PFSK-1 (cell line): ENCODE data around the gene RECQL.

Source experiments
- FOXP2 ChIP-seq: optimal IDR thresholded peaks from 2 replicates; pipeline ENCODE3; 2011; ENCODE audit warnings: borderline replicate concordance, control low read depth, inconsistent platforms; ENCODE audit not compliant: insufficient read depth; ENCODE audit errors: extremely low read length, extremely low read depth
- POLR2AphosphoS5 ChIP-seq: IDR thresholded peaks from 2 replicates; pipeline ENCODE4 v1.6.1; 2012; ENCODE audit warnings: low read depth, mild to moderate bottlenecking, control low read depth, low read length, moderate library complexity
- SIN3A ChIP-seq: IDR thresholded peaks from 2 replicates; pipeline ENCODE4 v1.6.1; 2012; ENCODE audit warnings: mild to moderate bottlenecking, low read length, moderate library complexity, borderline replicate concordance; ENCODE audit not compliant: insufficient read depth
- TAF1 ChIP-seq: IDR thresholded peaks from 2 replicates; pipeline ENCODE4 v1.6.1; 2012; ENCODE audit warnings: low read length, control low read depth, borderline replicate concordance; ENCODE audit not compliant: insufficient read depth
- TF ChIP-seq, protein P1 (sequence below), 2 experiments: IDR thresholded peaks; 2 replicates each; pipeline versions ENCODE4 v1.6.1 to v1.8.0; 2011 to 2012; ENCODE audit warnings: low read depth in 2 of 2, low read length in 2 of 2, control low read depth in 1 of 2, inconsistent platforms in 1 of 2, mild to moderate bottlenecking in 1 of 2, moderate library complexity in 1 of 2; ENCODE audit not compliant: insufficient read depth in 1 of 2

The RECQL gene

DNA sequence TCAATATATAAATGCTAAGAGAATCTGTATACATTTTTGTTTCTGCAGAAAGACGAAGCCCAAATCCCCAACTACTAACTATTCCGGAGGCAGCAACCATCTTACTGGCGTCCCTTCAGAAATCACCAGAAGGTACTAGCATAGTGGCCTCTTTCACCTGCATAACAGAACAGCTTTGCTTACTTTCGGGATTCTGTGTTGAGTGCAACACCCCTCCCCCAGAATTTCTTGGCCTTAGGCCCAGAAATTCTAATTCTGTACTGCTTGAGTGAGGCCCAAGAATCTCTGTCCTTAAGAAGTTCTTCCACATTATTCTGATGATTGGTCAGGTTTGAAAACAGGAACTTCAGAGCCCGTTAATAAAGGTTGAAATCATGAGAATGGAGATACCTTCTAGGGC, 27.5 kb upstream of the RECQL start:
- no peak for TF ChIP-seq FOXP2
- no peak for TF ChIP-seq TAF1
- TF ChIP-seq, protein P1, sequence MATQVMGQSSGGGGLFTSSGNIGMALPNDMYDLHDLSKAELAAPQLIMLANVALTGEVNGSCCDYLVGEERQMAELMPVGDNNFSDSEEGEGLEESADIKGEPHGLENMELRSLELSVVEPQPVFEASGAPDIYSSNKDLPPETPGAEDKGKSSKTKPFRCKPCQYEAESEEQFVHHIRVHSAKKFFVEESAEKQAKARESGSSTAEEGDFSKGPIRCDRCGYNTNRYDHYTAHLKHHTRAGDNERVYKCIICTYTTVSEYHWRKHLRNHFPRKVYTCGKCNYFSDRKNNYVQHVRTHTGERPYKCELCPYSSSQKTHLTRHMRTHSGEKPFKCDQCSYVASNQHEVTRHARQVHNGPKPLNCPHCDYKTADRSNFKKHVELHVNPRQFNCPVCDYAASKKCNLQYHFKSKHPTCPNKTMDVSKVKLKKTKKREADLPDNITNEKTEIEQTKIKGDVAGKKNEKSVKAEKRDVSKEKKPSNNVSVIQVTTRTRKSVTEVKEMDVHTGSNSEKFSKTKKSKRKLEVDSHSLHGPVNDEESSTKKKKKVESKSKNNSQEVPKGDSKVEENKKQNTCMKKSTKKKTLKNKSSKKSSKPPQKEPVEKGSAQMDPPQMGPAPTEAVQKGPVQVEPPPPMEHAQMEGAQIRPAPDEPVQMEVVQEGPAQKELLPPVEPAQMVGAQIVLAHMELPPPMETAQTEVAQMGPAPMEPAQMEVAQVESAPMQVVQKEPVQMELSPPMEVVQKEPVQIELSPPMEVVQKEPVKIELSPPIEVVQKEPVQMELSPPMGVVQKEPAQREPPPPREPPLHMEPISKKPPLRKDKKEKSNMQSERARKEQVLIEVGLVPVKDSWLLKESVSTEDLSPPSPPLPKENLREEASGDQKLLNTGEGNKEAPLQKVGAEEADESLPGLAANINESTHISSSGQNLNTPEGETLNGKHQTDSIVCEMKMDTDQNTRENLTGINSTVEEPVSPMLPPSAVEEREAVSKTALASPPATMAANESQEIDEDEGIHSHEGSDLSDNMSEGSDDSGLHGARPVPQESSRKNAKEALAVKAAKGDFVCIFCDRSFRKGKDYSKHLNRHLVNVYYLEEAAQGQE (IDR thresholded peaks at IDR 0.05; ENCODE audit: insufficient read depth in 1 of 2, low read depth in 2 of 2, low read length in 2 of 2) = no peak
- no peak for TF ChIP-seq POLR2AphosphoS5
- TF ChIP-seq SIN3A = no peak

DNA sequence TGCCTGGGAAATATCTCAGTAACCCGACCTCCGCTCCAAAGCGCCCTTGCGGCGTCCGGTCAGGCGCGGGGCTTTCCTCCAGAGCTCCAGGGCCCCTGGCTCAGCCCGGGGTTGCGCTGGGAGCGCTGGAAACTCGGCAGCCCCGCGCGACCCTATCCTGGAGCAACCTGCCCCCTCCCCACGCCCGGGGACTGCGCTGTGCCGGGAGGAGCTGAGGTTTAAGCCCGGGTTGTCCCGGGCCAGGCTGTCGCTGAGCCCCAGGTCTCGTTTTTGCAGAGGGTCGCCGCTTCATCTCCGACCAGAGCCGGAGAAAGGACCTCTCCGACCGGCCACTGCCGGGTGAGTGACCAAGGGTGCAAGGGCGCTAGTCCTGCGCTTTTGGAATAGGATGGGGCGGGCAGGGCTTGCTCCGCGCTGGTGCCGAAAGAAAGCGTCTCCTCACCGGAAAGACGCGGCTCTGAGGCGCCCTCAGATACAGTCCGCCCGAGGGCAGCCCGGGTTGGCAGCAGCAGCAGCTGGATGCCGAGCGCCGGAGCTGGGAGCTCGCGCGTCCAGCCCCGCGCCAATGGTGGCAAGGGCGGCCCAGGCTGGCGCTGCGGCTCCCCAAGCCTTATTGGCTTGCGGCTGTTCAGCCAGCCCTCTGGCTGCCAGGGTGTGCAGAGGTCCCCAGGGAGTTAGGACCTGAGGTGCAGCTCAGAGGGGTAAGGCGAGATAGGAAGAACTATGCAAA, 26.2 kb upstream of the RECQL start:
- TF ChIP-seq, protein P1 (IDR thresholded peaks at IDR 0.05; ENCODE audit: insufficient read depth in 1 of 2, low read depth in 2 of 2, low read length in 2 of 2) = no peak
- TF ChIP-seq FOXP2 (no peak), SIN3A (no peak), POLR2AphosphoS5 (no peak), TAF1 (no peak)

DNA sequence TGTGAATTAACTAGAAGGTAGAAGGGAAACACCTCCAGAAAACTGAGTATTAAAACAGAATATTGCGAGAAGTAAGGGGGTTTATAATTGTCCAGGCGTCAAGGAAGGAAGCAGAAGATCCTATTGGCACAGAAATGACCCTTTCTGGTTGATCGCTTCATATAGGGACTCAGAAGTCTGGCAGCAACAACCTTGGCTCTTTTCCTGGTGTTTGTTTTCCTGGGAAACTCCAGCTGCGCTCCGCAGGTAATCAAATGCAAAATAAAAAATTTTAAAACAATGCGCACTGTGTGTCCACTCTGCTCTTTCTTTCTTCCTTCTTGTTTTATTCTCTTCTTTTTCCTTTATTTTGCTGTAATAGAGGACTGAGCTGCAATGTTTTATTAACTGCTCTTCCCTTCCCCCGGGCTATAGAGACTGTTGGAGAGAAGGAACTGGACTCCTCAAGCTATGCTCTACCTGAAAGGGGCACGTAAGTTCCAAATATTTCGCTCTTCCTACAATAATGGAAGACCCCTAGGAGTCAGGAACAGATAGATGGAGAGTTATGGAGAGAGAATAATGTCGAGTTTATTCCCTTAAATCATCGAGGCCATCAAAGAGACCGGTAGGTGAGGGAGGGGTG, 25.4 kb upstream of the RECQL start:
- TF ChIP-seq, protein P1 (IDR thresholded peaks at IDR 0.05; ENCODE audit: insufficient read depth in 1 of 2, low read depth in 2 of 2, low read length in 2 of 2) = no peak
- TF ChIP-seq FOXP2 = no peak
- no peak for TF ChIP-seq TAF1
- TF ChIP-seq SIN3A = no peak
- no peak for TF ChIP-seq POLR2AphosphoS5

DNA sequence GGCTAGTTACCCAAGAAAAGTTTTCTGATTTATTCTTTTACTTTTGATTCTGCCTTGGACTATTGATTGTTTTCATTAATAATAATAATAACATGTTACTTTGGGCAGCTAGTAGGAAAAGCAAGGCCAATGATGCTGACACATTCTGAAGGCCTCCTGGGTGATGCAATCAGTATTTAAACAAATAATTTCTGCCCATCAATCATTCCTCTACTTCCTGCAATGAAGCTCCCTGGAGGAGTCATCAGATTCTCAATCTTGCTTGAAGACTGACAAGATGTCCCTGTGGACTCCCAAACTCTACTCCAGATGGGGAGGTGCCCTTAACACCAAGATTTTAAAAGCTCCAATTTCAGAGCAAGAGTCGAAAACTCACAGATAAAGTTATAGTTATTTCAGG, 24.6 kb upstream of the RECQL start, which contains the start of gene SPX:
SPX (plus strand) TSS at position 244 of the 400 bp plus-strand sequence. CDS start 177 bp downstream, outside the sequence.
- TF ChIP-seq SIN3A (no peak), TAF1 (no peak), POLR2AphosphoS5 (no peak), FOXP2 (no peak)
- TF ChIP-seq, protein P1 (IDR thresholded peaks at IDR 0.05; ENCODE audit: insufficient read depth in 1 of 2, low read depth in 2 of 2, low read length in 2 of 2) = no peak
